ENCODE data around the gene CAPN7. TPM values are rescaled to one million over a fixed set of nuclear protein-coding genes. Genes with fewer than 3 reads are reported as not detected.

The CAPN7 gene
- total RNA-seq, 2 donors from 2014 or later = 32.6 to 41.2 TPM

- Histone ChIP-seq H3K9ac (ENCODE audit: extremely low read depth, low read length, poor library complexity, severe bottlenecking) (no peak overlapping the region), H3K4me3 (ENCODE audit: low read length) (no peak overlapping the region), H3K27me3 (ENCODE audit: control insufficient read depth, insufficient read depth, low read length, poor library complexity, severe bottlenecking) (no peaks in the 10 kb centered on the region), H3K27ac (ENCODE audit: low read depth, low read length) (no peak overlapping the region), H3K36me3 (ENCODE audit: control insufficient read depth, insufficient read depth, low read length) (peaks cover 86% of the 10 kb centered on the region), H3K9me3 (ENCODE audit: control insufficient read depth, low read length) (no peaks in the 10 kb centered on the region), H3K4me1 (ENCODE audit: control insufficient read depth, insufficient read depth, low read length) (no peaks in the 10 kb centered on the region)
- Mint-ChIP-seq H3K27me3 (ENCODE audit: insufficient read depth) (no peaks in the 10 kb centered on the region), H3K4me1 (no peaks in the 10 kb centered on the region), H3K4me3 (no peak overlapping the region), H3K27ac (no peak overlapping the region), H3K36me3 (ENCODE audit: low read depth) (peaks cover 53% of the 10 kb centered on the region), H3K9me3 (no peaks in the 10 kb centered on the region)
- TF ChIP-seq CTCF (conservative IDR thresholded peaks at IDR 0.05) = no peak
- WGBS, 2 experiments (ENCODE audit: insufficient coverage in 1 of 2, insufficient read length in 1 of 2) = 97 to 100% methylated on average over 2 of the region's 2 CpGs
- no peak for DNase-seq
These were observed 14.6 kb downstream of the CAPN7 start for GRCh38 chr3:15220661-15221060.

DNA sequence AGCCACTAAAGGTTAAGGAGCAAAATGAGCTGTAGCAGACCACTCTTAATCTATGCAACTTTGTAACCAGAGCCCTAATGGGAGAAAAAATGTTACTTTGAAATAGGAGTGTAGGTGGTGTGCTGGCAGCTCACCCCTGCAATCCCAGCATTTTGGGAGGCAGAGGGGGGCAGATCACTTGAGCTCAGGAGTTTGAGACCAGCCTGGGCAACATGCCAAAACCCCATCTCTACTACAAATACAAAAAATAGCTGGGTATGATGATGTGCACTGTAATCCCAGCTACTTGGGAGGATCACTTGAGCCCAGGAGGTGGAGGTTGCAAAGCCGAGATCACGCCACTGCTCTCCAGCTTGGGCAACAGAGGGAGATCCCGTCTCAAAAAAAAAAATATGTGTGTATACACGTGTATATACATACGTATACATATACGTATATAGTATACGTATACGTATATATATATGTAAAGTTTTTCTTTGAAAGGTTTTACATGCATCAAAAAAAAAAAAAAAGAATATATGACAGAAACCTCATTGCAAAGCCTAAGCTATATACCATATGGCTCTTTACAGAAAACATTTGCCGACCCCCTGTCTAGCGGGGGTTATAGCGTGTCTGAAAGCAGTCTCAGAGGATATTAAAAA, 15.7 kb downstream of the CAPN7 start:
- no peaks in the 10 kb centered on the region for H3K9me3 Mint-ChIP-seq
- no peaks in the 10 kb centered on the region for H3K4me1 Mint-ChIP-seq
- no peak overlapping the region for H3K27ac Mint-ChIP-seq
- H3K4me3 Mint-ChIP-seq = no peak overlapping the region
- 96 to 100% methylated on average over 4 to 6 of the region's 11 CpGs for WGBS, 2 experiments (ENCODE audit: insufficient coverage in 1 of 2, insufficient read length in 1 of 2)
- TF ChIP-seq CTCF (conservative IDR thresholded peaks at IDR 0.05) = no peak
- Histone ChIP-seq H3K9me3 (ENCODE audit: control insufficient read depth, low read length) (no peaks in the 10 kb centered on the region), H3K36me3 (ENCODE audit: control insufficient read depth, insufficient read depth, low read length) (peaks cover 82% of the 10 kb centered on the region), H3K27me3 (ENCODE audit: control insufficient read depth, insufficient read depth, low read length, poor library complexity, severe bottlenecking) (no peaks in the 10 kb centered on the region), H3K4me1 (ENCODE audit: control insufficient read depth, insufficient read depth, low read length) (no peaks in the 10 kb centered on the region), H3K4me3 (ENCODE audit: low read length) (no peak overlapping the region), H3K9ac (ENCODE audit: extremely low read depth, low read length, poor library complexity, severe bottlenecking) (no peak overlapping the region), H3K27ac (ENCODE audit: low read depth, low read length) (no peak overlapping the region)
- peaks cover 46% of the 10 kb centered on the region for H3K36me3 Mint-ChIP-seq (ENCODE audit: low read depth)
- DNase-seq = no peak
- no peaks in the 10 kb centered on the region for H3K27me3 Mint-ChIP-seq (ENCODE audit: insufficient read depth)

- Mint-ChIP-seq H3K4me1 (no peaks in the 10 kb centered on the region), H3K27me3 (ENCODE audit: insufficient read depth) (no peaks in the 10 kb centered on the region), H3K9me3 (no peaks in the 10 kb centered on the region), H3K36me3 (ENCODE audit: low read depth) (peaks cover 38% of the 10 kb centered on the region), H3K27ac (no peak overlapping the region), H3K4me3 (no peak overlapping the region)
- no peaks in the 10 kb centered on the region for H3K27me3 ChIP-seq (ENCODE audit: control insufficient read depth, insufficient read depth, low read length, poor library complexity, severe bottlenecking)
- TF ChIP-seq CTCF (conservative IDR thresholded peaks at IDR 0.05) = no peak
- H3K9ac ChIP-seq (ENCODE audit: extremely low read depth, low read length, poor library complexity, severe bottlenecking) = no peak overlapping the region
- WGBS, 2 experiments (ENCODE audit: insufficient coverage in 1 of 2, insufficient read length in 1 of 2) = 95 to 96% methylated on average over 6 to 7 of the region's 7 CpGs
- no peaks in the 10 kb centered on the region for H3K4me1 ChIP-seq (ENCODE audit: control insufficient read depth, insufficient read depth, low read length)
- H3K4me3 ChIP-seq (ENCODE audit: low read length) = no peak overlapping the region
- no peak for DNase-seq
- peaks cover 83% of the 10 kb centered on the region for H3K36me3 ChIP-seq (ENCODE audit: control insufficient read depth, insufficient read depth, low read length)
- no peaks in the 10 kb centered on the region for H3K9me3 ChIP-seq (ENCODE audit: control insufficient read depth, low read length)
- H3K27ac ChIP-seq (ENCODE audit: low read depth, low read length) = no peak overlapping the region
These were observed 17.9 kb downstream of the CAPN7 start for GRCh38 chr3:15223685-15224572.
